ENCODE results near the gene CCDC144A. TPM values are rescaled to one million over a fixed set of nuclear protein-coding genes. Genes with fewer than 3 reads are reported as not detected.
"Not testable (repeated sequence)": the region's sequence is repeated elsewhere in the genome, so short reads cannot be mapped to it uniquely, and the experiment has no call there.

CCDC144A gene
- total RNA-seq, 1 donor from 2014 or later: 1.6 TPM

DNA sequence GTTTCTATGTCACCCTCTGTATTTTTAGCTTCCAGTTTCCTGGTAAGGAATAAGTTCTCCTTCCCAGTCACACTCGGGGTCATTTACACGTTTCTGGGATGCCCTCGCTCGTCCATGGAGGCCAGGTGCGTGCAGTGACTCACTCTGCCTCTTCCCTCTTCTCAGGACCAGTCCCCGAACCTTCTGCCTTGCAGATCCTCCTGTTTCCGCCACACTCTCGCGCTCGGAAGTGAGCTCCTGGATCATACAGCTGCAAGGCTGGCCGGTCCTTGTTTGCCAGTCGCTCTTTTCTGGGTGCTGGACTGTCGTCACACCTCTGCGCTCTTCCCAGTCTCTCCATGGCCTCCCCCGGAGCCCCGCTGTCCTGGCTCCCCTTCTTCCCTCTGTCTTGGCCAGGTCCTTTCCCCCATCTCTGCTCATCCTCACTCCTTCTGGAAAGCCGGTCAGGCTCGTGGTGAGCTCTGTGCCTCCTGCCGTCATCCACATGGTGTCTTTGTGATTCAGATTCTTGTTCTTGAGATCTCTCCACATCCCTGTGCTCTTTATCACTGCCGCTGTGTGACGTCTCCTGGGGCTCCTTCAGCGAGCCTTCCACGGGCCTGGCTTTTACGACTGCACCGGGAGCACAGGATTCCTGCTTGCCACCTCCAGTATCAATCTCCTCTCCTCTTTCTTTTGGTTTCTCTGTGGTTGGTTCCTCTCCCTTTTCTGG is 55.6 kb downstream of the CCDC144A start:
- peaks cover 54% of the 10 kb centered on the region for H3K27me3 Mint-ChIP-seq (ENCODE audit: low read depth)
- H3K36me3 Mint-ChIP-seq (ENCODE audit: low read depth); H3K27ac Mint-ChIP-seq (ENCODE audit: unreplicated experiment); H3K9me3 Mint-ChIP-seq: not testable (repeated sequence)
- H3K4me3 Mint-ChIP-seq: peak overlapping the region; percentile 4
- peaks cover 10% of the 10 kb centered on the region for H3K4me1 Mint-ChIP-seq
- DNase-seq (ENCODE audit: low read depth, low spot score): peak; percentile 6

DNA sequence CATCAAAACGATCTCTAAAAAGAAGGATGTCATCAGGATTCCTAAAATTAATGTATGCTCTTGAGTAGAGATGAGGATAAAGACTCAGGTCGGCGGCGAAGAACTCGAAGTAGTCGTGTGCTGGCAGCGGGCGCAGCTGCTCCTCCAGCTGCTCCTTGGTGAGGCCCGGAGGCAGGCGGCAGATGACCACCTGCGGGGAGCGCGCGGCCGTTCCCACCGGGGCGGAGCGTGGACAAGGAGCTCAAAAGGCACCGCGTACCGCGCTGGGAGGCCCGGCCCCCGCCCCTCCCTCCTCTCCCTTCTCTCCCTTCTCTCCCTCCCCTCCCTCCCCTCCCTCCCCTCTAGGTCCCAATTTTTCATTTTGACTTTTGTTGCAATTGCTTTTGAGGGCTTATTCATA is 56.5 kb downstream of the CCDC144A start:
- Mint-ChIP-seq H3K4me1 (peaks cover 14% of the 10 kb centered on the region), H3K27me3 (ENCODE audit: low read depth) (peaks cover 59% of the 10 kb centered on the region), H3K4me3 (peak overlapping the region; percentile 42)
- not testable (repeated sequence) for H3K9me3 Mint-ChIP-seq; H3K36me3 Mint-ChIP-seq (ENCODE audit: low read depth); DNase-seq (ENCODE audit: low read depth, low spot score); H3K27ac Mint-ChIP-seq (ENCODE audit: unreplicated experiment)

- peaks cover 14% of the 10 kb centered on the region for H3K4me1 Mint-ChIP-seq
- H3K36me3 Mint-ChIP-seq (ENCODE audit: low read depth); H3K9me3 Mint-ChIP-seq; H3K4me3 Mint-ChIP-seq; H3K27ac Mint-ChIP-seq (ENCODE audit: unreplicated experiment); DNase-seq (ENCODE audit: low read depth, low spot score): not testable (repeated sequence)
- H3K27me3 Mint-ChIP-seq (ENCODE audit: low read depth): peaks cover 43% of the 10 kb centered on the region
These were observed 60.5 kb downstream of the CCDC144A start for GRCh38 chr17:16750515-16750914.

DNA sequence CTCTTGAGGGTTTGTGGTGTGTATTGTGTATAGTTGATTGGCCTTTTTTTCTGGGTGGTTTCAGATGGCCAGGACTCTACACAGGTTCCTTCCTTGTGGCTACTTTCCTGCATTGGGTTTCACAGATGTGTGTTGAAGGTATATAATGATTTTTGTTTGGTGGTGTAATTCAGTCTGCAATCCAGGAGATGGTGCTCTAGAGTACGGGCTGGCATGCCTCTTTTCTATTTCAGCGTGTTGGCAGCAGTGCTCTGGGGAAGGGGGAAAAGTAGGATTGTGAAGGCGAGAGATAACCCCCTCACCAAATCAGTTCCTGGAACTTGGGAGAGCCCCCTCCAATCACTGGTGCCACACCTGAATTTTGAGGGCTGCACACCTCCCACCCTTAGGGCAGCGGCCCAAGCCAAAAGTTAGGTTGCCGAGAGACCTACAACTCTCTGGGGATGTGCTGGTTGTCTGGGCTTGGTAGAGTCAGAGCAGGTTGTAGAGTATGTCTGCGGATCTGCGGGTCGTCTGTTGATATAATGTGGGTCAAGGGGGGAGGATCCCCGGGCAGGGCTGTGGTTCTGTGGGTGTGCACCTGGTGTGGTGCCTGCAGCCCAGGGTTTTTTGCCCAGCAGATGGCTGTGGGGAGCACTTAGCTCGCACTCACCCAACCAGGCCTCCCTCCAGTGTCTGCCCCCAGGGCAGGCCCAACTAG is 61.3 kb downstream of the CCDC144A start:
- H3K27ac Mint-ChIP-seq (ENCODE audit: unreplicated experiment); H3K9me3 Mint-ChIP-seq; H3K36me3 Mint-ChIP-seq (ENCODE audit: low read depth); H3K4me1 Mint-ChIP-seq; H3K4me3 Mint-ChIP-seq: not testable (repeated sequence)
- peak; percentile 10 for DNase-seq (ENCODE audit: low read depth, low spot score)
- TF ChIP-seq, protein P1, sequence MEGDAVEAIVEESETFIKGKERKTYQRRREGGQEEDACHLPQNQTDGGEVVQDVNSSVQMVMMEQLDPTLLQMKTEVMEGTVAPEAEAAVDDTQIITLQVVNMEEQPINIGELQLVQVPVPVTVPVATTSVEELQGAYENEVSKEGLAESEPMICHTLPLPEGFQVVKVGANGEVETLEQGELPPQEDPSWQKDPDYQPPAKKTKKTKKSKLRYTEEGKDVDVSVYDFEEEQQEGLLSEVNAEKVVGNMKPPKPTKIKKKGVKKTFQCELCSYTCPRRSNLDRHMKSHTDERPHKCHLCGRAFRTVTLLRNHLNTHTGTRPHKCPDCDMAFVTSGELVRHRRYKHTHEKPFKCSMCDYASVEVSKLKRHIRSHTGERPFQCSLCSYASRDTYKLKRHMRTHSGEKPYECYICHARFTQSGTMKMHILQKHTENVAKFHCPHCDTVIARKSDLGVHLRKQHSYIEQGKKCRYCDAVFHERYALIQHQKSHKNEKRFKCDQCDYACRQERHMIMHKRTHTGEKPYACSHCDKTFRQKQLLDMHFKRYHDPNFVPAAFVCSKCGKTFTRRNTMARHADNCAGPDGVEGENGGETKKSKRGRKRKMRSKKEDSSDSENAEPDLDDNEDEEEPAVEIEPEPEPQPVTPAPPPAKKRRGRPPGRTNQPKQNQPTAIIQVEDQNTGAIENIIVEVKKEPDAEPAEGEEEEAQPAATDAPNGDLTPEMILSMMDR (conservative IDR thresholded peaks at IDR 0.05): peak; percentile 66
- H3K27me3 Mint-ChIP-seq (ENCODE audit: low read depth): peaks cover 35% of the 10 kb centered on the region

GRCh38 chr17:16751924-16752287 is 61.9 kb downstream of the CCDC144A start:
- H3K4me1 Mint-ChIP-seq; H3K27ac Mint-ChIP-seq (ENCODE audit: unreplicated experiment); H3K36me3 Mint-ChIP-seq (ENCODE audit: low read depth); H3K9me3 Mint-ChIP-seq; DNase-seq (ENCODE audit: low read depth, low spot score); H3K4me3 Mint-ChIP-seq: not testable (repeated sequence)
- H3K27me3 Mint-ChIP-seq (ENCODE audit: low read depth): peaks cover 31% of the 10 kb centered on the region

GRCh38 chr17:16757520-16757919 is 67.5 kb downstream of the CCDC144A start:
- not testable (repeated sequence) for H3K36me3 Mint-ChIP-seq (ENCODE audit: low read depth); H3K4me3 Mint-ChIP-seq; H3K4me1 Mint-ChIP-seq; DNase-seq (ENCODE audit: low read depth, low spot score); H3K9me3 Mint-ChIP-seq; H3K27ac Mint-ChIP-seq (ENCODE audit: unreplicated experiment); H3K27me3 Mint-ChIP-seq (ENCODE audit: low read depth)

GRCh38 chr17:16758177-16758576 is 68.1 kb downstream of the CCDC144A start:
- not testable (repeated sequence) for H3K36me3 Mint-ChIP-seq (ENCODE audit: low read depth); H3K4me1 Mint-ChIP-seq; H3K27me3 Mint-ChIP-seq (ENCODE audit: low read depth); DNase-seq (ENCODE audit: low read depth, low spot score); H3K9me3 Mint-ChIP-seq; H3K27ac Mint-ChIP-seq (ENCODE audit: unreplicated experiment); H3K4me3 Mint-ChIP-seq

DNA sequence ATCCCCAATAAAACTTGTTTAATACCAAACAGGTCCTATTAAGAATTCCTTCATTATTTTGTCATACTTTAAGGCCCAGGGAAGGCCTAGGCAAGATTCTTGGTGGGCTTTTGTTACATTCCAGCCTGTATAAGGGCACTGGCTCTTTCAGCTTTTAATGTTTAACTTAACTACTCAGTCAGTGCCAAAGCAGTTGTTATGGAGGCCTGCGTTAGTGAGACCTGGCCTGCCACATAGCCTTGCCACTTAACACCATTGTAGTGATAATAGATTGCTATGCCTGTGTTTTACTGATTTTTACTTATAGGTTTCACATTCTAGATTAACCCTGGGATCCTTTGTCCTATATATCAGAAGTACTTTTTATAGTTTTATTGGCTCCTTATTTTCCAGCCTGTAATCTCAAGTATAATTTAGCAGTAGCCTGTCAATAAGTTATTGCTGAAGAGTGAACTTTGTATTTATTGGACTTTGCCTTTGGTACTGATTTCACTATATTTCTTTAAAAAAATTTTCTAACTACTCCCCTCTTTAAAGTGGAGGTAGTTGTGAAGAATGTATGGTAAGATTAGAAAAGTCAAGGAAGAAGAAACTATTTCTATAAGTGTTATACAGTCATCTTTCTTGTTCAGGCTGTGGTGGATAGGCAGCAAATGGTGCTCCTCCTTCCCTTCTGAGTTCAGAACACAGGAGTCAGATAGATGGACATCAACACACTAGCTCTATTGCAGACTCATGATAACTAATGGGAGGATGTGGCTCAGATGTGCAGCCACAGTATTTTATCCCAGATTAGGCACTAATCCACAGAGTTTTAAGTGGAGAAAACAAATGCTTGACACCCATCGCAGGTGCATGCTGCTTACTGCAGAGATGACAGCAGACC is 78.5 kb downstream of the CCDC144A start:
- not testable (repeated sequence) for H3K36me3 Mint-ChIP-seq (ENCODE audit: low read depth); H3K4me3 Mint-ChIP-seq; H3K27me3 Mint-ChIP-seq (ENCODE audit: low read depth); H3K4me1 Mint-ChIP-seq; DNase-seq (ENCODE audit: low read depth, low spot score); H3K27ac Mint-ChIP-seq (ENCODE audit: unreplicated experiment); H3K9me3 Mint-ChIP-seq

DNA sequence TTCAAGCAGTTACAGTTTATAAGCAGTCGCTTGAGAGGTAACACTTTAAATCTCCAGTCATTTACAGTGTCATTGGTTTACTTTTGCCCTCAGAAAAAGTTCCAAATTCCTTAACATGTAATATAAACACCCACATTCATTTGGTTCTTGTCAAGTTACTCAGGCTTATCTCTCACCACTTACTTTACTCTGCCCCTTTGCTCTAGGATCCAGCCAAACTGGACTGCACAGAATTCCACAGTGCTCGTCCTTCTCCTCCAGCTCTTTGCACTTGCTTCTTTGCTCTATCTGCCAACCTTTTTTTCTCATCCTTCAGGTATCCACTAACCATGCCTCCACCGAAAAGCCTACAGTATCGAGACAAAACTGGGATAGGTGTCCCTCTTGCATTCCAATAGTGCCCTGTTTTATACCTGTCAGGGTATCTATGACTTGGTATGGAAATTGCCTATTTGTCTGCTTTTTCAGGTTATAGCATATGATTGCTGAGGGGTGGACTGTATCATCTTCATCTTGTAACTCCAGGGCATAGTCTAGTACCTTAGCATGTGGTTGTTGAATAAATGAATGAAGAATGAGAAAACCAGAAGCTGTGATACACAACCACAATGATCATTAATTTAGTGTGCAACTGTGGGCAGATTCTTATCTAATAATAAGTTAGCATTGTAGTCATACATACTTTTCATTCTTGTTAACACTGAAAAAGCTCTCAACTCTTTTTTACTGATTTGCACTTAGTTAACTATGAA is 82.5 kb downstream of the CCDC144A start:
- not testable (repeated sequence) for H3K27ac Mint-ChIP-seq (ENCODE audit: unreplicated experiment); H3K36me3 Mint-ChIP-seq (ENCODE audit: low read depth)

DNA sequence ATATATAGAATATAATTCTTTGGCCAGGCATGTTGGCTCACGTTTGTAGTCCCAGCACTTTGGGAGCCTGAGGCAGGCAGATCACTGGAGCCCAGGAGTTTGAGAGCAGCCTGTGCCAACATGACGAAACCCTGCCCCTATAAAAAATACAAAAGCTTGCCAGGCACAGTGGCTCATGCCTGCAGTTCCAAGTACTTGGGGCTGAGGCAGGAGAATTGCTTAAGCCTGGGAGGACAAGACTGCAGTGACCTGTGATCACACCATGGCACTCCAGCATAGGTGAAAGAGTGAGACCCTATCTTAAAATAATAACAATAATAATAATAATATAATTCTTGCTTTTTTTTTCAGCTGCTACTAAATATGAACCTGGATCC is 83.1 kb downstream of the CCDC144A start:
- H3K4me1 Mint-ChIP-seq; H3K9me3 Mint-ChIP-seq; H3K36me3 Mint-ChIP-seq (ENCODE audit: low read depth); H3K27ac Mint-ChIP-seq (ENCODE audit: unreplicated experiment); H3K27me3 Mint-ChIP-seq (ENCODE audit: low read depth); H3K4me3 Mint-ChIP-seq; DNase-seq (ENCODE audit: low read depth, low spot score): not testable (repeated sequence)

More for the DNA sequence above, 82.5 kb downstream of the CCDC144A start:
- H3K9me3 Mint-ChIP-seq; DNase-seq (ENCODE audit: low read depth, low spot score); H3K27me3 Mint-ChIP-seq (ENCODE audit: low read depth); H3K4me3 Mint-ChIP-seq; H3K4me1 Mint-ChIP-seq: not testable (repeated sequence)

DNA sequence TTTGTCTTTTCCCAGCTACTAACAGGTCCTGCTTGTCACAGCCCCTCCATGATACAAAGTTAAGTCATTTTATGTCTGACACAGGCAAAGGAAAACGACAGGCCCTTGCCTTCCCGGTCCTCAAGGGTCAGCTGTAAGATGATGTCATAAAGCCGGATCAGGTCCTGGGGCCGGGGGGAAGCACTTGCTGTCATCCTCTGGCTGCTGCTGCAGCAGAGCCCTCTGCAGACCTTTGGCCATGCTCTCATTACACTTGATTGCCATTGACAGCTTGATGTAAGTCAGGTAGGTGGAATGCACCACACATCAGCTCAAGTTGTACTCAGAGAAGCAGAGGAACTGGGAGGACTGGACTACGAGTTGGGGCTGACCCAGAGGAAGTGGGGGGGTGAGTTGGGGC is 97.8 kb downstream of the CCDC144A start:
- not testable (repeated sequence) for DNase-seq (ENCODE audit: low read depth, low spot score); H3K4me3 Mint-ChIP-seq; H3K36me3 Mint-ChIP-seq (ENCODE audit: low read depth); H3K4me1 Mint-ChIP-seq; H3K27ac Mint-ChIP-seq (ENCODE audit: unreplicated experiment); H3K27me3 Mint-ChIP-seq (ENCODE audit: low read depth); H3K9me3 Mint-ChIP-seq
